ES-I3 (cell line): ENCODE measurements around the gene ERLEC1.
"Not testable (repeated sequence)": the region's sequence is repeated elsewhere in the genome, so short reads cannot be mapped to it uniquely, and the experiment has no call there.

Experiments used
- H3K36me3 ChIP-seq: 2 replicates; pipeline ENCODE4 v1.6.1; 2013; ENCODE audit warnings: mild to moderate bottlenecking, low read length, control low read depth, moderate library complexity; ENCODE audit not compliant: insufficient read depth
- H3K4me1 ChIP-seq: 2 replicates; pipeline ENCODE4 v1.6.1; 2013; ENCODE audit warnings: mild to moderate bottlenecking, control low read depth, low read length; ENCODE audit not compliant: insufficient read depth
- H3K9ac ChIP-seq: 2 replicates; pipeline ENCODE4 v1.6.1; 2013; ENCODE audit warnings: low read depth, mild to moderate bottlenecking, low read length, moderate library complexity
- H3K9me3 ChIP-seq: 2 replicates; pipeline ENCODE4 v1.6.1; 2013; ENCODE audit warnings: mild to moderate bottlenecking, low read length, moderate library complexity; ENCODE audit not compliant: control insufficient read depth, insufficient read depth

ERLEC1 gene

GRCh38 chr2:53801547-53801946 lies 14.7 kb downstream of the ERLEC1 start:
- no peaks in the 10 kb centered on the region for H3K4me1 ChIP-seq
- no peak overlapping the region for H3K9ac ChIP-seq
- peaks cover 2% of the 10 kb centered on the region for H3K36me3 ChIP-seq
- H3K9me3 ChIP-seq = no peaks in the 10 kb centered on the region

- H3K9ac ChIP-seq = no peak overlapping the region
- H3K4me1 ChIP-seq = no peaks in the 10 kb centered on the region
- no peaks in the 10 kb centered on the region for H3K9me3 ChIP-seq
- H3K36me3 ChIP-seq = peaks cover 2% of the 10 kb centered on the region
Measured at GRCh38 chr2:53802617-53803151, 15.8 kb downstream of the ERLEC1 start.

GRCh38 chr2:53811601-53812000 lies 24.8 kb downstream of the ERLEC1 start:
- Histone ChIP-seq H3K9ac (no peak overlapping the region), H3K9me3 (no peaks in the 10 kb centered on the region)

GRCh38 chr2:53813151-53813550 lies 26.3 kb downstream of the ERLEC1 start:
- H3K4me1 ChIP-seq = no peaks in the 10 kb centered on the region
- peaks cover 4% of the 10 kb centered on the region for H3K36me3 ChIP-seq
- no peaks in the 10 kb centered on the region for H3K9me3 ChIP-seq
- no peak overlapping the region for H3K9ac ChIP-seq

More at GRCh38 chr2:53811601-53812000, 24.8 kb downstream of the ERLEC1 start:
- no peaks in the 10 kb centered on the region for H3K4me1 ChIP-seq
- H3K36me3 ChIP-seq = peaks cover 5% of the 10 kb centered on the region

GRCh38 chr2:53818854-53819435 lies 32.1 kb downstream of the ERLEC1 start:
- Histone ChIP-seq H3K4me1 (peaks cover 4% of the 10 kb centered on the region; the same call in 1 of the 2 replicates), H3K9me3 (no peaks in the 10 kb centered on the region), H3K9ac (no peak overlapping the region), H3K36me3 (no peaks in the 10 kb centered on the region; the same call in 1 of the 2 replicates)

GRCh38 chr2:53819634-53820033 lies 32.8 kb downstream of the ERLEC1 start:
- H3K9ac ChIP-seq = no peak overlapping the region
- H3K4me1 ChIP-seq = peaks cover 4% of the 10 kb centered on the region; the same call in 1 of the 2 replicates
- H3K36me3 ChIP-seq = no peaks in the 10 kb centered on the region; the same call in 1 of the 2 replicates
- no peaks in the 10 kb centered on the region for H3K9me3 ChIP-seq

GRCh38 chr2:53820048-53820447 lies 33.2 kb downstream of the ERLEC1 start:
- H3K36me3 ChIP-seq = no peaks in the 10 kb centered on the region; the same call in 1 of the 2 replicates
- H3K9me3 ChIP-seq = no peaks in the 10 kb centered on the region
- H3K9ac ChIP-seq = no peak overlapping the region
- H3K4me1 ChIP-seq = peaks cover 4% of the 10 kb centered on the region; the same call in 1 of the 2 replicates

GRCh38 chr2:53820711-53821110 lies 33.9 kb downstream of the ERLEC1 start:
- H3K4me1 ChIP-seq = peaks cover 4% of the 10 kb centered on the region; the same call in 1 of the 2 replicates
- H3K36me3 ChIP-seq = no peaks in the 10 kb centered on the region; the same call in 1 of the 2 replicates
- H3K9ac ChIP-seq = no peak overlapping the region
- H3K9me3 ChIP-seq = no peaks in the 10 kb centered on the region

GRCh38 chr2:53821810-53822209 lies 35.0 kb downstream of the ERLEC1 start:
- Histone ChIP-seq H3K9ac (no peak overlapping the region), H3K9me3 (no peaks in the 10 kb centered on the region)

GRCh38 chr2:53823639-53824038 lies 36.8 kb downstream of the ERLEC1 start:
- peaks cover 22% of the 10 kb centered on the region for H3K4me1 ChIP-seq
- H3K36me3 ChIP-seq, H3K9me3 ChIP-seq, H3K9ac ChIP-seq: not testable (repeated sequence)

More at GRCh38 chr2:53821810-53822209, 35.0 kb downstream of the ERLEC1 start:
- peaks cover 8% of the 10 kb centered on the region for H3K4me1 ChIP-seq
- no peaks in the 10 kb centered on the region; the same call in 1 of the 2 replicates for H3K36me3 ChIP-seq

- Histone ChIP-seq H3K9me3 (no peaks in the 10 kb centered on the region), H3K9ac (no peak overlapping the region), H3K36me3 (no peaks in the 10 kb centered on the region), H3K4me1 (peaks cover 18% of the 10 kb centered on the region)
Measured at GRCh38 chr2:53826030-53826410, 39.2 kb downstream of the ERLEC1 start.

- Histone ChIP-seq H3K4me1 (peaks cover 18% of the 10 kb centered on the region), H3K36me3 (no peaks in the 10 kb centered on the region), H3K9ac (no peak overlapping the region), H3K9me3 (no peaks in the 10 kb centered on the region)
Measured at GRCh38 chr2:53826587-53827397, 39.9 kb downstream of the ERLEC1 start.

- H3K36me3 ChIP-seq = no peaks in the 10 kb centered on the region
- no peaks in the 10 kb centered on the region for H3K9me3 ChIP-seq
- peaks cover 18% of the 10 kb centered on the region for H3K4me1 ChIP-seq
- no peak overlapping the region for H3K9ac ChIP-seq
Measured at GRCh38 chr2:53827398-53828175, 40.7 kb downstream of the ERLEC1 start.

- Histone ChIP-seq H3K4me1 (peaks cover 18% of the 10 kb centered on the region), H3K9ac (no peak overlapping the region), H3K36me3 (no peaks in the 10 kb centered on the region), H3K9me3 (no peaks in the 10 kb centered on the region)
Measured at GRCh38 chr2:53828331-53828730, 41.5 kb downstream of the ERLEC1 start.
